HG03439 (cell line): ENCODE data around the gene HOXD1.

ENCODE experiments used
- ATAC-seq: cut with Tn5 transposase; IDR thresholded peaks from one replicate; pipeline ENCODE4 v1.9.1; 2021; ENCODE audit warnings: mild to moderate bottlenecking, moderate library complexity; ENCODE audit not compliant: unreplicated experiment

HOXD1 gene

DNA sequence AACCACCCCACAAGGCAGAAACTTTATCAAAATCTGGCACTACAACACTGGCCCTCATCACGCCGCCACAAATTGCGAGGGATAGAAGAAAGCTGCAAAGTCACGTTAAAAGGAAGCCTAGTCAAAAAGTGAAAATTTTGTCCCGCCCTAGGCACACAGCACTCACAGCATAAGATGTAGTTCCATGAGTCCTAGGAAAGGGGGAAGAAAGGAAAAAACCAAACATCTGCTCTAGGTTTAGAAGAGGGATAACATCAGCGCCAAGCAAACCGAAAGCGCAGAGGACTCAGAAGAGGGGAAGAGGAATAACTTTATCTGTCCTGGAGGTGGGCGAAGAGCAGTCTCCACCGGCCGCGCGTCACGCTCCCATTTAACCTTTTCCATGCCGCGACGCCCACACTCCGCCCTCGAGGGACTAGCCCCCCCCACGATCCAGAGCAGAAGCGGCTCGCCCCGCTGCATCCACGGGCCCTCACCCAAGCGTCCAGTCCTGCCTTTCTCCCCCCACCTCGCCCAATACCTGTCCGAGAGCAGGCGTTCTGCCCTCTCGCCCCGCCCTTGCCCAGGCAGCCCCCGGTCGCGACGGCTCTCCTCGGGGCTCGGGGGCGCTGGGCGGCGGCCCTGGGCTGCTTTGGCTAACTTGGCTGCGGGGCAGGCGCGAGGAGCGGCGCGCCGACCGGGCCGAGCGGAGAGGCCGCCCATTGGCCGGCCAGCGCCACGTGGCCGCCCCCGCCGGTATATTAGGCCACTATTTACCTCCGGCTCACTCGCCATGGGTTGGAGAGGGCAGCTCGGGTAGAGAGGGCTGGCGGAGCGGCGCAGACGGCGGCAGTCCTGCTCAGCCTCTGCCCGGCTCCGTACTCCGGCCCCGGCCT is at the start of gene HOXD1:
Gene HOXD1, plus strand, starts transcription at position 770 of the 875 bp plus-strand sequence. CDS start 134 bp downstream, outside the sequence.
- ATAC-seq: no peak

DNA sequence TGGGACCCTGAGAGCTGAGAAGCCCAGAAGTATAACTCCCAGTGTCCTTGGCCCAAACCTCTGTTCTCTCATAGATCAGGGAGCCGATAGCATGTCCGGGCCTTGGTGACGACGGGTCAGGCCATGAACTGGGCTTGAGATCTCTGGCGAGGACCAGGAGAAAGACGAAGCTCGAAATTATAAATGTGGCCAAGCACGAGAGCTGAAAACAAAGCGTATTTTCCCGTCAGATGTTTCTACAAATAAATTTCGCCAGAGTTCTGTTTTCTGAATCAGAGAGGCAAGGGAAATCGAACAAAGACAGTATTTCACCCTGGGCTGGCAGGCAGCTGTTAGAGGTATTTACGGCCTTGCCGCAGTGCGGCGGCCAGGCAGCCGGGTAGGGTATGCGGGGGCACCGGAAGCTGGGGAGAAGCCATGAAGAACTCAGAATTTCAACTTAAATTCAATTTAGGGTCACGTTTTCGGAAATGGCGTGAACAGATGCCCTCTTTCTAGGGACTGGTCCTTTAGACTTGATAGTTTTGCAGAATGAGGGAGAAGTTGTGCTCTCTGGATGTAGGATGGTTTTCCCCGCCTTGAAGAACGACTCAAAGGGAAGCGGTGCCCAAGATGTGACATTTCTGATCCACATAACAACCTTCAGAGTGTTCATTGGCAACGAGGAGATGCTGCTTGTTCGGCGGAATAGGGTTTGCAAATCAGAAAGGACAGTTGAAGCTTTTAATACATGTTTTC is 49.4 kb upstream of the HOXD1 start:
- no peak for ATAC-seq

DNA sequence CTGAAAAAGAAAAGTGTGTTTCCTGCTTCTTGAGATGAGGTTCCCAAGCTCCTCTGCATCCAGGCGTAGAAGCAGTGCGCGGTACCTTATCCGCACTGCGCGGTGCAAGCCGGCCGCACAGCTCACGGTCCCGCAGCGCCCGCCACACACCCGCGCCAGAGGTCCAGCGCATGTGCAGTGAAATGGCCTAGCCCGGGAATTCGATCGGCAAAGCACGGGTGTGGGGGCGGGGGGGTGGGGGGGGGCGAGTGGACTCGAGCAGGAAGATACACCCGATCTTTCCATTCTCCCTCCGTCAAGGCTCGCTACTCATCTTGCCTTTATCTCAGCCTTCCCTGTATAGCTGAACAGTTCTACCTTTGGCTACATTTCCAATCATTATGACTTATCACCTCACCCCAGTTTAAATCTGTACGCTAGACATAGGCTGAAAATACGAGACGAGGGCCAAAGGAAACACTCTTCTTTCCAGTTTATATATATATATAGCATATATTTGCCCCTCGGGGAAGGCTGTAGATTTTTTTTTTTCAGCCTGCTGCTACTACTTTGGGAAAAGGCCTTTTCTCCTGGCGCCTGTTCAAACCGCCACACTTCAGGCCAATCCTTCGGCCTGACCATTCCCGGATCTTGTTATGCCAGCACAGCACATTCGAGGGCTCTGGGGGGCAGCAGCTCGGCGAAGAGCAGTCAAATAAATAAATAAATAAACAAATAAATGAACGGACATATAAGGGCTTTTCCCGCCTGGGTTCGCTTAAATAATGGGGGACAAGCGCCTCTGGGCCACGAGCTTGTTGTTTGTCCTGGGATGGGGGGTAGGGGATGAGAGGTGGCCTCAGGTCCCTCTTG is 48.6 kb upstream of the HOXD1 start:
- ATAC-seq: no peak

DNA sequence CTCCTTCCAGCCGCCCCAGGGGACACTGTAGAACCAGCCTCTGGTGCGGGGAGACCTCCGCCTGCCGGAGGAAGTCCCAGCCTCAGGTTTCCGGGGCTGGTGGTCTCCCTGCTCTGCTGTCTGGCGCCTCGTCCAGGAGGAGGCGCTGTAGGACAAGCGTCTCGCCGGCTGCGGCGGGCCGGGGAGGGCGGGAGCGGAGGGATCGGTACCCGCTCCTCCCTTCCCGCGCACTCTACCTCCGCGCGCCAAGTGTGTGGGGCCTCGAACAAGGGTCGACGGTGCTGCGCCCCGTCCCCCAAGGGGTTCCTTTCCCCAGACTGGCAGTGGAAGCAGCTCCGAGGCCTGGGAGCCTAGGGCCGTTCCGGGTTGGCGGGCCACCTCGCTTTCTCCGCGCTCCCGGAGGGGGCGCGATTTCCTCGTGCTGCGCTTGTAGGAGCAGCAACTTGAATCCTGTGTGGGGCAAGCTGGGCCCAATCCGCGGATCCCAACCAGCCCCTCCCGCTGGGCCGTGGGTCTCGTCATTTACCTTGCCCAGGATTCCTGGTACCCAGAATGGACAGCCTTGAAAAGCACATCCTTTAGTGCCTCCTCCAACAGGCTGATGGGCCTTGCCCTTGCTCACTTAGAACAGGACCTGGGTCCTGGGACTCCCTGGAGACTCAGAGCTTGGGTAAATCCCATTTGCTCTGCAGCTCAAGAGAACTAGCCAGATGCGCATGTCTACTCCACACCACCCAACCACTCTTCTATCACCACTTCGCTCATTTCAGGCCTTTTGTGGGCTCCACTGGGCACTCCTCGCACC is 47.8 kb upstream of the HOXD1 start:
- peak; percentile 82 for ATAC-seq

DNA sequence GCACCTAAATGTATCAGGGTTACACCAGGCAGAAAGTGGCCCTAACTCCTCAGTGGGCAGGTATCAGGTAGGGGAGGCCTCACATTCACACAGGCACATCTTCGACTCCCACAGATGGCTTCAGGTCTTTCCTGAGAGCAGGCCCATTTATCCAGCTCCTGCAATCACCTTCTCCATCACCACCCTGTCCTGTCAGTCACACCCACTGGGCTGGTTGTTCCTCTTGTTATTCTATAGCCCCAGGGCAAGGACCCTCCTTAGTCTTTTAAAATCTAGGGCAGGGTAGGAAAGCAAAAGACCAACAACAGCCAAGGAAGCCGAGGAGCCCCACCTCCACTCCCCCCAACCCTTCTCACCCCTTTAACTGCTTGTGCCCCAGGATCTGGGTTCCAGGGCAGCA is 46.2 kb upstream of the HOXD1 start:
- ATAC-seq: no peak

DNA sequence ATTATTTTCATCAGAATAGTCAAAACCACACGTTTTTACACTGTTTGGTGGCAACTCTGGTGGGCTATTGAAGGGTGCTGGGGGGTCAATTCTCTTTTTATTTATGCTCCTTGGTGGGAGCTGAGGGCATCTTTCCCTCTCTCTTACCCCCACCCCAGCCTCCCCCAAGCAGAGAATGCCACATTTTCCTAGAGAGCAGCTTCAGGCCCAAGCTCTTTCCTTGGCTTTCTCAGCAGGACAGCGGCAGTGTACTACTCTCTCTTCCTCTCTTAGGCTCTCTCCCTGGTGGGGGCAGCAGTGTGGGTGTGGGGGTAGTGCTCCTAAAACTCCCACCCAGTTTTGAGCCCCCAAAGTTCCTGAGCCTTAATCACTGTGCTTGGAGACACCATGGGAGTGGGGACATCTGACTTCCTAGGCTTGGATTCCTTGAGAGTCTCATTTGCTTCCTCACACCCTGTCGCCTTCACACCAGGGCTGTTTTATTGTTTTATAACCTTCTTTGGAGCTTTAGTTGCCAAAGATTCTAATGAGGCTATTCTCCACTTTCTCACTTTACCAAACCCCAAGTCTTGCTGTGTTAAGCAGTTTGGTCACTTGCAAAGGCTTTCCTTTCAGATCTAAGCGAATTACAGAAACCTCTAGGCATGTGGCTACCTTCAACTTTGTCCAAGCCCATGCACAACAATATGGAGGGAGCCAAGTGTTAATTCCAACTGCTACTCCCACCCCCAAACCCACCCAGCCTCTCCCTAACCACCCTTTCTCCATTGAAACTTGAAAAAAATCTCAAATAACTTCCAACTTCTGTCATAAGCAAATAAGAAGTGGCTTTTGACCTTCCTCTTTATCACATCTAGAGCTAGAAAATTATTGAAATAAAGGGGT is 43.1 kb upstream of the HOXD1 start:
- ATAC-seq: no peak

DNA sequence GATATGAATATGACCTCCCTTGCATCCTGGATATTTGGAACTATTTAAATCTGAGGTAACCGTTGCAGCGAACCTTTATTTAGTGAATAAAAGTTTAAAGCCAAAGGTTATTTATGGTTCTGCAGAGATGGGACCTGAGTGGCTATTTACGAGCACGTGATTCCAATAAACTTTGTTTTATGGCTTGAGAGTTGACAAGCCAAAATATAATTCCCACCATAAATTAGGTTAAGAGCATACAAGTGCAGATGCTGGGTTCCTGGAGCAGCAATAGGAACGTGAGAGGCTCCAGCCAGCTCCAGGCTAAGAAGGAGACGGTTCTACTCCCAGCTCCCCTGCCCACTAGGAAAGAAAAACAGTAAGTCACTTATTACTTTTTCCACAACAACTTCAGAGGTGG is 42.4 kb upstream of the HOXD1 start:
- no peak for ATAC-seq

DNA sequence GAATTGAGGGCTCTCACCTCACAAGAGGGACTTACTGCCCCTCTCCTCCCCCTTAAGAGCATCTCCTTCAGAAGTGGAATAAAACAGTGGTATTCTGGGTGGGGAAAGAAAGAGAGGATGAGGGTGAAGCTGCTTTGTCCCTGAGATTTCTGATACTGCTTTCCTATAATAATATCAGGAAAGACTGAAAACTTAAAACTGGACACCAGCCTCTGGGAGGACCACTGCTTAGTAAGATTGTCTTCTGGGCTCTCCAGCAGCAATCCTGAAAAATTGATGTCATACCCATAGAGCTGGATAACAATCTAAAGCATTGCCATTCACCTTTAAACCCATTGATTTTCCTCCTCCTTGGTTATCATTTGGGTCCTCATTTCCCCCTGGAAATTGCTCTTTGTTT is 41.8 kb upstream of the HOXD1 start:
- no peak for ATAC-seq

DNA sequence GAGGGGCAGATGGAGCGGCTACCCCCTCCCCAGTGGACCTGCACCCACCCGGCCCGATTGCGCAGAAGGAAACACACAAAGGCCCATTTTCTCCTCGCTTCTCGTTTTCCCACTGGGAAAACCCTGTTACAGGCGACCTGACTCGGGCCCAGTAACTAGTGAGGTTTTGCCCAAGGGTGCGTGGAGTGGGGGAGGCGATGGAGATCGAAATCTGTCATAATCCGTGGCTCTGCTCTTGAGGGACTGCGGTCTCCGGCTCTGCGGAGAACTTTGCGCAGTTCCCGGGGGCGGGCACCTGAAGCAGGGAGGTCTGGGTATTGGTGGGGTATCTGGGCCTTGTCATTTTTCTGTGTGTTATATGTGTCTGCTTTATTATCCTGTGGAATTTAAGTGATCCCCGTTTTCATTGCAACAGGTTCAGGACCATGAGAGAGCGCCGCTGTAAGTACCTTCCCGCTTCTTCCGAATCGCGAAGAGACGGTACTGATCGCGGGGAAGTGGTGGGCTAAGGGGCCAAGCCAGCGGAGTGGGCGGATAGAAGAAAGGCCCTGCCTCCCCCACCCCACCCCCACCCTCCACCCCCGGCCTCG is 41.2 kb upstream of the HOXD1 start:
- ATAC-seq: no peak

DNA sequence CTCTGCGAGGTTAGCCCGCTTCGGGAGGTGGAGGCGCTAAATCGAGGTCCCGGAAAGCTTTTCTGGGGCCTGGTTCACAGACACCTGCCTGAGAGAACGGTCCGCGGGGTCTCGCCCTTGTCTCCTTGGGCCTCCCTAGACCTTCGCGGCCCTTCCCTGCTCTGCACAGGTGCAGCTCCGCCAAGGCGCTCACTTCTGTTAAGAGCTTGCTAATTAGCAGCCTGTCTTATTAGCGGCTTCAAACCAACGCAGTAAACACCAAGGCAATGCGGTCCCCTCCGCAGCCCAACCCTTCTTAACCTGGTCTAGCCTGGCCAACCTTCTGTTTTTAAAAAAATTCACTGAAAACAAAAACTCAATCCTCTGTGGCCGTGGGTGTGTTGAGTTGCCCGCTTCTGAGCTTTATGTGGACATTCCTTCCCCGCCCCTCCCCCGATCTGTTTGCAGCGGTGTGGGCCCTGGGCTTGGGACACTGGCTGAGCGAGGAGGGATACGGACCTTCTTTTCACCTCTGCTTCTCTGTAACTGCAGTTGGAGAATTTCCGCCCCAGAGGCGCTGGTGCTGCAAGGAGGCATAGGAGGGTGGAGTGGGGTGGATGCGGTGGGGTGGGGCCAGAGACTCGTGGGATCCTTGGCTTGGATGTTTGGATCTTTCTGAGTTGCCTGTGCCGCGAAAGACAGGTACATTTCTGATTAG is 40.5 kb upstream of the HOXD1 start:
- ATAC-seq: no peak

DNA sequence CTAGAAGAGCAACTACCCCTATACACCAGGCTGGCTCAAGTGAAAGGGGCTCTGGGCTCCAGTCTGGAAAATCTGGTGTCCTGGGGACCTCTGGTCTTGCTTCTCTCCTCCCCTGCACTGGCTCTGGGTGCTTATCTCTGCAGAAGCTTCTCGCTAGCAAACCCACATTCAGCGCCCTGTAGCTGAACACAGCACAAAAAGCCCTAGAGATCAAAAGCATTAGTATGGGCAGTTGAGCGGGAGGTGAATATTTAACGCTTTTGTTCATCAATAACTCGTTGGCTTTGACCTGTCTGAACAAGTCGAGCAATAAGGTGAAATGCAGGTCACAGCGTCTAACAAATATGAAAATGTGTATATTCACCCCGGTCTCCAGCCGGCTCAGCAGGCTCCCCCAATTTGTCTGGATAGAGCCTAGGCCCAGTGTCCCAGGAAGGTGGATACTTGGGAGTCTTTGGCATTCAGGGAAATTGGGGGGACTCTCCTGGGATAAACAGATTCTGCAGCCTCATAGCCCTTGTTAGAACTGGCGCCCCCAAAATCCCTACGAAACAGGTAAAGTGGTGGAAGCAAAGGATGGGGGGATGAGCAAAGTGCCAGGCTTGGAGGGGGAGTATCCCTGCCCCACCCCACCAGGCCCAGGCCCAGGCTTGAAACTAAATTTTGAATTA is 39.6 kb upstream of the HOXD1 start:
- no peak for ATAC-seq

DNA sequence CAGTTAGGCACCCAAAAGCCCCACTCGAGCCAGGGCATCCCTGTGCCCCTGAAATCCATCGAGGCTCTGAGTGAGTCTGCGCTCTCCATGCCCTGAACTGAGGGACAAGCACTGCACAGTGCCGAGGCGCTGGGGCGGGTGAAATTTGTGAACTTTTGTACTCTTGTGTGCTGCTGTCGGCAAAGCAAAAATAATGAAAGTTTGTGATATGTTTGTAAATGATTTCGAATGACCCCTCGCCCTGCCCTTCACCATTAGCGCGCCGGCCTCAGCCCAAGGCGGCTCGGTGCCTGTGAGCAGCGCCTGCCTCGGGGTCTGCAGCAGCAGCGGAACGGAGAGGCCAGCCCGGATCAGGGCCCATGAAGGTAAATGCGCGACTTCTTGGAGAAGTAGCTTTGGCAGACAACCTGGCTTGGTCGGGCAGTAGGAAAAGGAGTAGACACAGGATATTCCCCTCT is 39.0 kb upstream of the HOXD1 start:
- ATAC-seq: no peak

DNA sequence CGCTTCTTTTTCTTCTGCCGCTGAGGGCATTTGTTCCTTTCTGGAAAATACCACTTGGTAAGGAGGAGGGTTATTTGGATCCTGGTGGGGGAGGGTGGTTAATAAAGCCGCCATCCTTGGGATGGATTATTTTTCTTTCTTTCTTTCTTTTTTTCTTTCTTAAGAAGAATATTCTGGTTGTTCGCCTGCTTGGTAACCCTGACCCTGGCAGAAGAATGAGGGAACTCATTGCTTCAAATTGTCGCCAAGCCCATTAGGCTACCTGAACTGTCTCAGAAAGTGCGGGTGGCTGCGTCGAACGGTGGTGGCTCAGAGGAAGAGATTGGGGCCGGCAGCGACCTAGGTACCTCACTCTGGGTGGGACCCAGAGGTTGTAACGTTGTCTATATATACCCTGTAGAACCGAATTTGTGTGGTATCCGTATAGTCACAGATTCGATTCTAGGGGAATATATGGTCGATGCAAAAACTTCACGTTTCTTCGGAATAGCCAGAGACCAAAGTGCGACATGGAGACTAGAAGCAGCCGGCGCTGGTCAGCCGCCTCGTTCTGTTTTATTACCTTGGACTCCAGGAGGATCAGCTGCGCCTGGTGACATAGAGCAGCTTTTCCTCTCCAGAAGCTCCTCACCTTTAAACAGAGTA is 38.4 kb upstream of the HOXD1 start:
- ATAC-seq: no peak

DNA sequence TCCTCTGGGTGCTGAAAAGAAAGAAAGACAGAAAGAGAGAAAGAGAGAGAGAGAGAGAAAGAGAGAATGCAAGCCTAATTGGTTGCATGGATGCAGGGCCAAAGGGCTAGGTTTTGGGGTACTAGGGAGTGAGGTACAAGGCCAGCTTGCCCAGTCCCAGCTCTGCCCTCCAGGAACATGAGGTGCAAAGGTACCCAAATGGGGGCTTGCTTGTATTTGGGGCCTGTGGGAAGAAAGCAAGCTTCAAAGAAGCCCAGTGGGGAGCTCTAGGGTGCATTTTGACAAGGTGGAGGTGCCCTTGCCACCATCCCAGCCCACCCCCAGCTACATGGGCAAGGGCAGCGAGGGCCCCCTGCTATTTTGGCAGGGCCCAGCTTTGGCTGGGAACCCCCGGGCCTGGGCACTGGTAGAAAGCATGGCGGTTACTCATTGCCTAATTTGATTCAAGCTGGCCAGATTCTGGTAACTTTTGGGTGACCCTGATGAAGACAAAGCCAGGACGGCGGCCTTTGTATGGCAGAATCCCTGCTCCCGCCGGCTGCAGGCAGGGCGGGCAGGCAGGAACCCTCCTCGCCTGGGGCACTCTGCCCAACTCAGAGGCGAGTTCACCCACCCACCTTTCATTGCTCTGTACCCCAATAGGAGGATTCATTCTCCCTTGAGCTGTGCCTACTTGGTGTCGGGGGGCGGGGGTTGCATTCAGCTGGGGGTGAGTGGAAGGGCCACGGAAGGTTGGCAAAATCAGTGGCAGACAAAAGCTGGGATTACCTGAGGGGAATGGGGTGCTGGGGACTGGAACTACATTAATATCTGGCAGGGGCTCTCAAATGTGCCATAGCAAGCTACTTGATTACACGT is 37.7 kb upstream of the HOXD1 start:
- ATAC-seq: no peak

DNA sequence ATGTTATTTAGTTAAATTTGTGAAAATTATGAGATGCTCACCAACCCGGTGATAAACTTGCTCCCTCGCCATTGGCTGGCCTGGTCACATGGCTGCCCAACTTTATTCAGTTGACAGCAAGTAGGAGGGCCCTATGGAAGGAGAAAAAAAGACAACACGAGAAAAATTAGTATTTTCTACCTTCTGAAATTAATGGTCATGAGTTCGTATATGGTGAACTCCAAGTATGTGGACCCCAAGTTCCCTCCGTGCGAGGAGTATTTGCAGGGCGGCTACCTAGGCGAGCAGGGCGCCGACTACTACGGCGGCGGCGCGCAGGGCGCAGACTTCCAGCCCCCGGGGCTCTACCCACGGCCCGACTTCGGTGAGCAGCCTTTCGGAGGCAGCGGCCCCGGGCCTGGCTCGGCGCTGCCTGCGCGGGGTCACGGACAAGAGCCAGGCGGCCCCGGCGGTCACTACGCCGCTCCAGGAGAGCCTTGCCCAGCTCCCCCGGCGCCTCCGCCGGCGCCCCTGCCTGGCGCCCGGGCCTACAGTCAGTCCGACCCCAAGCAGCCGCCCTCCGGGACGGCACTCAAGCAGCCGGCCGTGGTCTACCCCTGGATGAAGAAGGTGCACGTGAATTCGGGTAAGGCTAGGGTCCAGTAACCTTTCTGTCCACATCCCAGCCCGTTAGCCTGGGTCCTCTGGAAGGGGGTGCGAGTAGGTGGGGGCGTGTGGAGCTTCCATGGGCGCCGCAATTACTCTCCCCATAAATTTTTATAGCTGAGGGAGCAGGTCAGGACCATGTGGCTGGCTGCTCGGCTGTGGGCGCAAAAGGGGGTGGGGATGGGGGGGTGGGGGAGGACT is 36.8 kb upstream of the HOXD1 start, which contains the start of gene HOXD4:
Gene HOXD4, plus strand, starts transcription at position 109 of the 846 bp plus-strand sequence. Its CDS starts 84 bp downstream, at position 193.
- no peak for ATAC-seq
